Neural progenitor cell (in vitro differentiated cells): Measurements from ENCODE around the gene ATG9A. TPM values are rescaled to one million over a fixed set of nuclear protein-coding genes. Genes with fewer than 3 reads are reported as not detected.
A peak's percentile ranks its signal among the peaks of the same experiment; 100 is the strongest.

Experiments
- DNase-seq: peaks from one replicate; pipeline ENCODE4 v3.0.0-alpha.2; 2016; ENCODE audit warnings: low spot score
- H2AFZ ChIP-seq: fragments of 200-600 bp; sonication (generic); replicated peaks from 2 replicates; pipeline ENCODE4 v1.6.1; 2016; ENCODE audit warnings: antibody characterized with exemption
- H3F3A ChIP-seq: fragments of 200-600 bp; sonication (generic); 2 replicates; pipeline ENCODE4 v1.6.1; 2016; ENCODE audit warnings: antibody characterized with exemption, low read depth
- H3K27ac ChIP-seq: fragments of 200-600 bp; sonication (generic); 2 replicates; pipeline ENCODE4 v1.5.1; 2016; ENCODE audit warnings: mild to moderate bottlenecking
- H3K27me3 ChIP-seq: fragments of 200-600 bp; sonication (generic); 2 replicates; pipeline ENCODE4 v1.6.1; 2016; ENCODE audit warnings: mild to moderate bottlenecking, moderate library complexity
- H3K36me3 ChIP-seq: fragments of 200-600 bp; sonication (generic); 2 replicates; pipeline ENCODE4 v1.5.1; 2016
- H3K4me1 ChIP-seq: fragments of 200-600 bp; sonication (generic); 2 replicates; pipeline ENCODE4 v1.6.1; 2016; ENCODE audit warnings: mixed run types
- H3K4me2 ChIP-seq: fragments of 200-600 bp; sonication (generic); 2 replicates; pipeline ENCODE4 v1.6.1; 2016
- H3K4me3 ChIP-seq: fragments of 200-600 bp; sonication (generic); 2 replicates; pipeline ENCODE4 v1.5.1; 2016
- H3K79me2 ChIP-seq: fragments of 200-600 bp; sonication (generic); 2 replicates; pipeline ENCODE4 v1.6.1; 2016; ENCODE audit warnings: low read depth
- H3K9ac ChIP-seq: fragments of 200-600 bp; sonication (generic); 2 replicates; pipeline ENCODE4 v1.6.1; 2016
- H3K9me3 ChIP-seq: fragments of 200-600 bp; sonication (generic); 2 replicates; pipeline ENCODE4 v1.5.1; 2016; ENCODE audit warnings: low read depth
- H4K20me1 ChIP-seq: fragments of 200-600 bp; sonication (generic); 2 replicates; pipeline ENCODE4 v1.6.1; 2016; ENCODE audit warnings: low read depth
- H3K27ac Mint-ChIP-seq: 3 replicates; pipeline ENCODE4 v1.8.0; 2021; ENCODE audit warnings: mixed read lengths
- H3K27me3 Mint-ChIP-seq: 2 replicates; pipeline ENCODE4 v1.8.0; 2022; ENCODE audit warnings: low read depth, mild to moderate bottlenecking, inconsistent platforms, moderate library complexity, mixed read lengths; ENCODE audit not compliant: insufficient read depth
- H3K36me3 Mint-ChIP-seq: 3 replicates; pipeline ENCODE4 v1.8.0; 2021; ENCODE audit warnings: mixed read lengths
- H3K4me1 Mint-ChIP-seq: 3 replicates; pipeline ENCODE4 v1.8.0; 2021; ENCODE audit warnings: mixed read lengths
- H3K4me3 Mint-ChIP-seq: 3 replicates; pipeline ENCODE4 v1.8.0; 2021; ENCODE audit warnings: mild to moderate bottlenecking, moderate library complexity, mixed read lengths
- H3K9me3 Mint-ChIP-seq: 3 replicates; pipeline ENCODE4 v1.8.0; 2020; ENCODE audit warnings: mixed read lengths
- EZH2 ChIP-seq: fragments of 200-600 bp; sonication (generic); IDR thresholded peaks from 2 replicates; pipeline ENCODE4 v1.6.1; 2017; ENCODE audit warnings: antibody characterized with exemption, mild to moderate bottlenecking, moderate library complexity
- EZH2phosphoT487 ChIP-seq: fragments of 200-600 bp; sonication (generic); IDR thresholded peaks from 2 replicates; pipeline ENCODE4 v1.6.1; 2017; ENCODE audit warnings: antibody characterized with exemption
- total RNA-seq: library from RNA; depleted of rRNA; stranded (reverse); fragments of >200 nt; gene quantifications from 2 replicates; pipeline ENCODE4 v1.2.3, GENCODE V29; 2015; ENCODE audit warnings: low replicate concordance
- TF ChIP-seq, protein P1 (sequence below): fragments of 200-600 bp; sonication (generic); IDR thresholded peaks from 2 replicates; pipeline ENCODE4 v1.5.1; 2017; ENCODE audit warnings: antibody characterized with exemption, mild to moderate bottlenecking

The ATG9A gene
- total RNA-seq, 1 donor from 2014 or later, result 32.7 TPM

DNA sequence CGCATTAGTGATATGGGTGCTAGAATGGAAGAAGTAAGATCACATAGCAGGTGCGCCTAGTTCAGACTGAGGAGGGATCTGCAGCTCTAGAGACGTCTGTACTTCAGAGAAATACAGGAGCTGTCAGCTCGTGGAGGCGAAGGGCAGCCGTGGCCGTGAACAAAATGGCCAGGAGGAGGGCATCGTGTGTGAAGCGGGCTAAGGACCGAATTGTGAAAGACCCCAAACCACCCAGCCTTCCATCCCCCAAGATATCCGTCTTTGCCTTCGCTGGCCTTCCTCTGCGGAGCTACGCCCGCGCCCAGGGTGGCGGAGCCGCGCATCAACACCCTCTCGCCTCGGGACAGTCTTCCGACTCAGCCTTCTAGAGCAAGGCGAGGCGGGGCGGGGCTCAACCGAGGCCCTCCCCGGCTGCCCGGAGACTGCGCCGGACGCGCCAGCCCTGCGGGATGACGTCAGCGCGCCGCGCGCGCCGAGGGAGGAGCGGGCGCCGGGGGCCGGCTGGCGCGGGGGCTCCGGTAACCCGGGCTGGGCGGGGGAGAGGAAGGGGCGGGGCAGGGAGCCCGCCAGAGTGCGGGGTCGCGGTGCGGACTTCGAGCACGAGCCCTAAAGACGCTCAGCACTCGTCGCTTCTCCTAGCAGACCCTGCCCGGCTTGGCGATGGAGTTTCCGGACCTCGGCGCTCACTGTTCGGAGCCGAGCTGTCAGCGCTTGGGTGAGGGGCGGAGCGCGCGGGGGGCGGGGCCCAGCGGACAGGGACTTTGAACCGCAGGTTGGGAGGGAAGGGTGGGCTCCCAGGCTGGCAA lies 22.9 kb downstream of the ATG9A start, which contains the start of gene ZFAND2B:
ZFAND2B (plus strand) TSS at position 455 of the 806 bp plus-strand sequence; CDS start at position 661, 206 bp downstream.
- Histone ChIP-seq H4K20me1 (no peaks in the 10 kb centered on the region), H3K36me3 (no peaks in the 10 kb centered on the region), H3K4me2 (peak within 1 kb of the TSS; percentile 76), H3K4me1 (peaks cover 7% of the 10 kb centered on the region), H3F3A (peaks cover 26% of the 10 kb centered on the region), H3K4me3 (peak within 1 kb of the TSS; percentile 66), H2AFZ (peak within 1 kb of the TSS; percentile 88), H3K27me3 (no peaks in the 10 kb centered on the region), H3K9ac (no peak within 1 kb of the TSS), H3K27ac (no peak within 1 kb of the TSS), H3K79me2 (no peaks in the 10 kb centered on the region), H3K9me3 (no peaks in the 10 kb centered on the region)
- Mint-ChIP-seq H3K27ac (peak within 1 kb of the TSS; percentile 94), H3K36me3 (peaks cover 2% of the 10 kb centered on the region), H3K9me3 (peaks cover 4% of the 10 kb centered on the region), H3K4me3 (peak within 1 kb of the TSS; percentile 95), H3K27me3 (peaks cover 2% of the 10 kb centered on the region), H3K4me1 (peaks cover 19% of the 10 kb centered on the region)
- peak; percentile 99 for DNase-seq
- TF ChIP-seq EZH2 (no peak), EZH2phosphoT487 (no peak)
- TF ChIP-seq, protein P1, sequence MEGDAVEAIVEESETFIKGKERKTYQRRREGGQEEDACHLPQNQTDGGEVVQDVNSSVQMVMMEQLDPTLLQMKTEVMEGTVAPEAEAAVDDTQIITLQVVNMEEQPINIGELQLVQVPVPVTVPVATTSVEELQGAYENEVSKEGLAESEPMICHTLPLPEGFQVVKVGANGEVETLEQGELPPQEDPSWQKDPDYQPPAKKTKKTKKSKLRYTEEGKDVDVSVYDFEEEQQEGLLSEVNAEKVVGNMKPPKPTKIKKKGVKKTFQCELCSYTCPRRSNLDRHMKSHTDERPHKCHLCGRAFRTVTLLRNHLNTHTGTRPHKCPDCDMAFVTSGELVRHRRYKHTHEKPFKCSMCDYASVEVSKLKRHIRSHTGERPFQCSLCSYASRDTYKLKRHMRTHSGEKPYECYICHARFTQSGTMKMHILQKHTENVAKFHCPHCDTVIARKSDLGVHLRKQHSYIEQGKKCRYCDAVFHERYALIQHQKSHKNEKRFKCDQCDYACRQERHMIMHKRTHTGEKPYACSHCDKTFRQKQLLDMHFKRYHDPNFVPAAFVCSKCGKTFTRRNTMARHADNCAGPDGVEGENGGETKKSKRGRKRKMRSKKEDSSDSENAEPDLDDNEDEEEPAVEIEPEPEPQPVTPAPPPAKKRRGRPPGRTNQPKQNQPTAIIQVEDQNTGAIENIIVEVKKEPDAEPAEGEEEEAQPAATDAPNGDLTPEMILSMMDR, result no peak

GRCh38 chr2:219205981-219206327 lies 23.5 kb downstream of the ATG9A start:
- Histone ChIP-seq H3K4me2 (peak overlapping the region; percentile 76), H3K9ac (no peak overlapping the region), H3K9me3 (no peaks in the 10 kb centered on the region), H4K20me1 (no peaks in the 10 kb centered on the region), H3K36me3 (no peaks in the 10 kb centered on the region), H2AFZ (peak overlapping the region; percentile 88), H3F3A (peaks cover 26% of the 10 kb centered on the region), H3K4me1 (peaks cover 7% of the 10 kb centered on the region), H3K79me2 (no peaks in the 10 kb centered on the region), H3K4me3 (peak overlapping the region; percentile 66), H3K27ac (no peak overlapping the region), H3K27me3 (no peaks in the 10 kb centered on the region)
- Mint-ChIP-seq H3K4me1 (peaks cover 20% of the 10 kb centered on the region), H3K9me3 (peaks cover 6% of the 10 kb centered on the region), H3K27me3 (peaks cover 2% of the 10 kb centered on the region), H3K27ac (peak overlapping the region; percentile 94), H3K36me3 (peaks cover 2% of the 10 kb centered on the region), H3K4me3 (peak overlapping the region; percentile 95)
- TF ChIP-seq EZH2phosphoT487 (no peak), EZH2 (no peak)
- TF ChIP-seq, protein P1, result no peak
- DNase-seq, result no peak

- TF ChIP-seq, protein P1, result no peak
- TF ChIP-seq EZH2 (no peak), EZH2phosphoT487 (no peak)
- Histone ChIP-seq H3K79me2 (no peaks in the 10 kb centered on the region), H3K27me3 (no peaks in the 10 kb centered on the region), H3K4me1 (peaks cover 7% of the 10 kb centered on the region), H3K27ac (no peak overlapping the region), H3K36me3 (no peaks in the 10 kb centered on the region), H3F3A (peaks cover 26% of the 10 kb centered on the region), H2AFZ (no peak overlapping the region), H3K9ac (no peak overlapping the region), H4K20me1 (no peaks in the 10 kb centered on the region), H3K9me3 (no peaks in the 10 kb centered on the region), H3K4me3 (no peak overlapping the region), H3K4me2 (no peak overlapping the region)
- no peak for DNase-seq
- Mint-ChIP-seq H3K27me3 (peaks cover 2% of the 10 kb centered on the region), H3K4me1 (peaks cover 27% of the 10 kb centered on the region), H3K9me3 (peaks cover 12% of the 10 kb centered on the region), H3K4me3 (peak overlapping the region; percentile 95), H3K36me3 (peaks cover 2% of the 10 kb centered on the region), H3K27ac (no peak overlapping the region)
Observed at GRCh38 chr2:219205165-219205538, 24.3 kb downstream of the ATG9A start.
